Middle frontal gyrus (tissue), 1 donor: Measurements from ENCODE around the gene DHPS.
"Not testable (repeated sequence)": the region's sequence is repeated elsewhere in the genome, so short reads cannot be mapped to it uniquely, and the experiment has no call there.

Source experiments
- DNase-seq: peaks from one replicate; pipeline ENCODE4 v3.0.0-alpha.2; 2015; ENCODE audit warnings: low spot score; ENCODE audit errors: extremely low spot score

Gene DHPS

DNA sequence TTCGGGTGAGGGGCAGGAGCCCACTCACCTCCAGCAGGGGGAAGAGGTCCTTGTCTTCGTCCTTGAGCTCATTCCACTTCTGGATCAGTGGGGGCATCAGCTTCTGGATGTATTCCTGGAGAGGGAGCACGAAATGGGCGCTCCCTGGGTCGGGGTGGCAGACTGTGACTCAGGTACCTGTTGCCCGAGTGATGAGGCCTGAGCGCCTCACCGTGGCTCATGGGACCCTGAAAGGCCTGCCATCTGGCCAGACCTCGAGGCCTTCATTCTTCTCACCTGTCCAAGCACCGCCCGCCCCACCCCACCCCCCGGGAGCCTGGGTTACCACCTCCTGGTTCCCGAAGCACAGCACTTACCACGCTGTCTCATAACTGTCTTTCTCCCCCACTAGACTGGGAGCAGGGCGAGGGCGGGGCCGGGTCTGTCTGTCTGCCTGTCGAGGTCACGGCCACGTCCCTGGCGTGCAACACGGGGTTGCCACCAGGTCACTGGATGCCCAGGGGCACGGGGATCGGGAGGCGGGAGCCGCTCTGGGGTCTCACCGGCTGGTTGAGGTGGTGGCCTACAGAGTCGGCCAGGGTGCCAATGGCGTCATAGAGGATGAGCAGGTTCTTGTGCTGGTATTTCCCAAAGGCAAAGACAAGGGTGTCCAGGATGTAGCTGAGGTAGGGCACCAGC lies 24.1 kb upstream of the DHPS start:
- DNase-seq, result no peak

DNA sequence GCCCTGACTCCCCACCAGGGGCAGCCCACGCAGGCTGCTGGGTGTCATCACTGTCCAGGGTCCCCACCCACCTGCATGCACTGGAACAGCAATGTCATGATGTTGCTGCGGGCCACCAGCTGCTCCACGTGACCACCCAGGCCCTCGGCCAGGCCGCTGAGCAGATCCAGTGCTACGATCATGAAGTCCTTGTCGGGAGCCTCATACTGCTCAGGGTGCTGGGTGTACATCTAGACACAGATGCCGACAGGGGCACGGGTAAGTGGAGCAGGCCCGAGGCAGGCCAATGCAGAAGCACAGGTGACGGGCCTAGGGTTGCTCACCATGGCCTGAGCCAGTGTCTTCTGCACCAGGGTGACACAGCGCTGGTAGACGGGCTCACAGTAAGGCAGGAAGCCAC lies 23.5 kb upstream of the DHPS start:
- no peak for DNase-seq

DNA sequence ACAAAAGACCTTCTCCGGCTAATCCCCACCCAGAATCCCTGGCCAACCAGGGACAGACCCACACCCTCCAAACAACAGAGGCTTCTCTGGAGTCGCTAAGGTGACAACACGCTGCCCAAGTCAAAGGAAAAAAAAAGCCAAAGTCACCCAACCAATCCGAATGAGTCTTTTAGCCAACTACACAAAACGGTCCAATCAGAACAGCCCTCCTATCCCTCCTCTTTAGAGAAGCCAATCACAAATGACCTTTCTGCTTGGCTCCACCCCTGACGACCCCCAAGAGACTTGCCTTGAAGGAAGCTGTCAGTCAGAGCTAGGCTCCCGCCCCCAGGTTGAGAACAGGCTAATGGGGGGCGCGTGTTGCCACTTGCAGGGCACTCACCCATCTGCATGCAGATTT lies 21.4 kb upstream of the DHPS start:
- no peak for DNase-seq

DNA sequence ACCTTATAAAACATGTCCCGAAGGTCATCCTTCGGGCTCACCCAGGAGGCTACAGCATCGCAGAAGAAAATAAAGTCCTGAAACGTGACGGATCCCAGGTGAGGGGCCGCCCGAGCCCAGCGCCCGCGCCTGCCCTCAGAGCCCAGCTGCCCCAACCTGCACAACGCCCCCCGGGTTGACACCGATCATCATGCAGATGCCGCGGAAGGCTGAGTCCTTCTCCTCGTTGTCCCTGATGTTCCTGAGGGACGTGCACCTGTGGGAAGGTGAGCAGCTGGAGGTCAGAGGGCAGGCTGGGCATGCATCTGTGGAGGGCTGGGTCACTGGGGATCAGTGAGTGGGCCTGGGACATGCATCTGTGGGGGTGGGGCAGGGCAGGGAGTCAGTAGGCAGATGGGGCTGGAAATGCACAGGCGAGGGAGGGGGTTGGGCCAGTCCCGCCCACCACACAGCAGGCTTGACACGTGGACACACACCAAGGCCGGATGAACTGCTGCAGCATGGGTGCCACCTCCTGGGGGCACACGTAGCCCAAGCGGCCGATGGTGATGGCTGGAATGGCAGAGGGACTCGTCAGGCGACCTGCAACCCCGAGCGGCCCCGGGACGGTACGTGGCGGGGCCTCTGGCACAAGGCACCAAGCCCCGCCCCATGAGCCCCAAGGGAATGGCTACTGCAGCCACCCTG lies 20.1 kb upstream of the DHPS start:
- DNase-seq, result no peak

DNA sequence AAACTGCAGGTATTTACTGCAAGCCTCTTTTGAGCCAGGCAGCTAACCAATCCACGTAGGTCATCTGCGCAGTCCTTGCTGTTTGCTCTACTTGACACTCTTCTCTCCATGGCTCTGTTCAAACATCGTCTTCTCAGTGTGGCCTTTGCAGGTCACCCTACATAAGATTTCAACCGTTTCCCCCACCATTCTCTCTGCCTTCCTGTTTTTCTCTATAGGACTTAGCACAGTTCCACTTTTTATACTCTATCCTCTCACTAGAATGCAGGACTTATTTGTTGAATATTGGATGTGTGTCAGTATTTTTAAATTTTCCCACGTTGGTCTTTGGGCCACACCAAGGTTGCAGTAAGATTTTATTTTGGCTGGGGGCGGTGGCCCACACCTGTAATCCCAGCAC lies 16.5 kb upstream of the DHPS start:
- DNase-seq, result no peak

DNA sequence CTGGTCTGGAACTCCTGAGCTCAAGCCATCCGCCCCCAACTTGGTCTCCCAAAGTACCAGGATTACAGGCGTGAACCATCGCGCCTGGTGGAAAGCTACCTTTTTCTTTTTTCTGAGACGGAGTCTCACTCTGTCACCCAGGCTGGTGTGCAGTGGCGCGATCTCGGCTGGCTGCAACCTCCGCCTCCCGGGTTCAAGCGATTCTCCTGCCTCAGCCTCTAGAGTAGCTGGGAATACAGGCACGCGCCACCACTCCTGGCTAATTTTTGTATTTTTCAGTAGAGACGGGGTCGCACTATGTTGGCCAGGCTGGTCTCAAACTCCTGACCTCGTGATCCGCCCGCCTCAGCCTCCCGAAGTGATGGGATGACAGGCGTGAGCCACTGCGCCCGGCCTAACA lies 15.7 kb upstream of the DHPS start:
- DNase-seq, result not testable (repeated sequence)

DNA sequence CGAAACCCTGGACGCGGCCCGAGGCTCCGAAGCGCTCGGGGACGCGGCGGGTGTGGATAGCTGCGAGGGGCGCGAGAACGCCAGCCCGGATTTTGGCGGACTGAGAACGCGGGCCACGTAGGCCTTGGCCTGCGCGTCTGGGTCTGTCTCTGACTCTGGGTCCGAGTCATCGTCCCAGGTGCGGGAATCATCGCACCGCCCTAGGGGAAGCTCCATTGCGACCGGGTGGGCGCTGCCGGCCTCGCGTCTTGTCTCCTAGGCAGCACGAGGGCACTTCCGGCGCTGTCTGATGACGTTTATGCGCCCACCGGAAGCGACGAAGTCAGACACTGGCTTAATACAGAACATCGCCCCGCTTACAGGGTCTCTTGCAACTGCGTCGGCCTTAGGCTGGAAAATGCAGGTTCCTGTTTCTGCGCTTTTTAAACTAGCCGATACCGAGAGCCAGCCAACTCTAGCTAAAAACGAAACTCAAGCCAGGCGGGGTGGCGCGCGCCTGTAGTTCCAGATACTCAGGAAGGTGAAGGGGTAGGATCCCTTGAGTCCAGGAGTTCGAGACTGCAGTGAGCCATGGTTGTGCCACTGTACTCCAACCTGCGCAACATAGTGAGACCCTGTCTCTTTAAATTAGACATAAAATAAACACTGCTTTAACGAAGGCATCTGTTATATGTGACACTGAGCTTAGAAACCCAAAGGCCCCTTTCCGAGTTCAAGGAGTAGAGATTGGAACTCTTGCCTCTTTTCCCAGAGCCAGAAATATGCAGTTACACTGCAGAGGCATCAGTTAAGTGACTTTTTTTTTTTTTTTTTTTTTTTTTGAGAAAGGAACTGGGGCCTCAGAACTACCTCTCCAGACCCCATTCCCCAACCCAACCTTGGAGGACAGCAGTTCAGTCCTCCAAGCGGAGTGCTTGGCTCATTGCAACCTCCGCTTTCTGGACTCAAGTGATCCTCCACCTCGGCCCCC lies 15.0 kb upstream of the DHPS start, which contains the start of gene FBXW9:
Gene FBXW9 (minus strand): TSS at position 266 of the 970 bp plus-strand sequence. CDS start 50 bp downstream, at position 216.
- peak; percentile 92 for DNase-seq

DNA sequence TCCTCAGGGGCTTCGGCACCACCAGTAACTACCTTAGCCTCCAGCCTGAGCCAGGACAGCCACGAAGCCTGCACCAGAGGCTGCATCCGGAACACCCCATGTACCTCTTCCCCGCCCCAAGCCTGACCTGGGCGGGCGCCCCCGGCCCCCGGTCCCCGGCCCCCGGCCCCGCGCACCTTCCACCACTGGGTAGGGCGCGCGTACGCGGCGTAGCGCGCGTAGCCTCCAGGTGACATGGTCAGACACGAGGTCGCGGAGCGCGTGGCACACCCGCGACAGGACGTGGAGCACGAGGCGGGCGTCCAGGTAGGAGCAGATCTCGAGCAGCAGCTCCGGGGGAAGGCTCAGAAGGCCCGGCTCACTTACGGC lies 14.3 kb upstream of the DHPS start:
- no peak for DNase-seq

DNA sequence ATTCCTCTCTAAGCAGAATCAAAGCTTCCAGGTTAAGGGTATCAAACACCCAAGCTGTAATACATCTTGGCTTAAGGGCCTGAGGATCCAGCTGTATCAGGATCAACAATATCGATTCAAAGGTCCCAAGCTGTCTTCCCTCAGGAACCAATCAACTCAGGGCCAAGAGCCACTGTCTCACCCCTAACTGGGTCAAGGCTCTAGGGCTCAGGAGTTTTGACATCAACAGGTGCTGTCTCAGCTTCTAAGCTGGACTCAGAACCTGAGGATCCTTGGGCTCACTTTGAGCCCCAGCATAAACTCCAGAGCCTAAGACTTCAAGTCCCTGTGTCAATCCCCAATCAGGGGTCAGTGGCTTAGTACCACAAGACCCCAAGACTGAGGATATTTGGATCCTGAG lies 13.8 kb upstream of the DHPS start:
- DNase-seq, result no peak

DNA sequence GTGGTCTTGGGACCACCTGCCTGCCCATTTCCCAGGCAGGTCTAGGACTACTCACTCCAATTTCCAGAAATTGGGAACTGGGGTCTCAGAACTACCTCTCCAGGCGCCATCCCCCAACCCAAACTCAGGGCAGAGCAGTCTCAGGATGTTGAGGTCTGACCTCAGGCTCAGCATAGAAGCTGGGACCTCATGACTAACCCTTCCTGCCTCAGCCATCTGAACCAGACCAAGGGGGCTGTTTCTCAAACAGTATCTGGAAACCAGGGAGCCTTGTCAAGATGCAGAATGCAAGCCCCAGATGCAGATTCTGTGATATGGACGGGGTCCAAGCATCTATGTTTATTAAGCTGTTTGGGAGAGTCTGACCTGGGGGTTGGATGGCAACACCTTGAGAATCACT lies 13.4 kb upstream of the DHPS start:
- DNase-seq, result no peak

DNA sequence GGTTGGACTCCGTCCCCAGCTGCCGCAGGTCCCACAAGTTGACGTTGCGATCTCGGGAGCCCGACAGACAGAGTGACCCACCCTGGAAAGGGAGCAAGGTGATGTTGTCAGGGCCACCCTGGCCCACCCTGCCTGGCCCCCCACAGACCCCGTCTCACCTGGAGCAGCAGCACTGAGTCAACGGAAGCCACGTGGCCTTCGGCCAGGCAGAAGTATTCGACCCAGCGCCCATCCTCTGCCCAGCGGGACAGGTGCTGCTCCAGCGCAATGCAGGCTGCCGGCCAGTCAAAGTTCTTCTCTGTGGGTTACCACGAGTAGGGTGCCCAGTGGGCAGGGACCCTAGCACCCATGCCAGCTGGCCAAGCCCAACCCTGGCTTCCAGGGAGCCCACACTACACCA lies 13.0 kb upstream of the DHPS start:
- no peak for DNase-seq

DNA sequence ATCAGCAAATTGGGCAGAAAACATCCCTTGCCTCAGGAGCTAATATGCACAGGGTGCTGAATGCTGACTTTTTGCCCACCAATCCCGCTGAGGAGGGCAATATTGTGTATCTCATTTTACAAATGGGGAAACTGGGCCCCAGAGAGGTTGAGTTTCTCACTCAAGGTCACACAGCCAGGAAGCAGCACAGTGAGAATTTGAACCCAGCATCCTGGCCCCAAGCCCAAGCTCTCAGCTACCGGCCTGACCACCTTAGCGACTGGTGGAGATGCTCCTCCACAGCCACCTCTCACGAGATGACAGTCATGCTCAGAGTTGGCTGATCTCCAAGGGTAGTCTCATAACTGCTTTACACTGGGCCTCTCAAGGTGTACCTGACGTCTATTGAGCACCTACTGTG lies 11.3 kb upstream of the DHPS start:
- no peak for DNase-seq

DNA sequence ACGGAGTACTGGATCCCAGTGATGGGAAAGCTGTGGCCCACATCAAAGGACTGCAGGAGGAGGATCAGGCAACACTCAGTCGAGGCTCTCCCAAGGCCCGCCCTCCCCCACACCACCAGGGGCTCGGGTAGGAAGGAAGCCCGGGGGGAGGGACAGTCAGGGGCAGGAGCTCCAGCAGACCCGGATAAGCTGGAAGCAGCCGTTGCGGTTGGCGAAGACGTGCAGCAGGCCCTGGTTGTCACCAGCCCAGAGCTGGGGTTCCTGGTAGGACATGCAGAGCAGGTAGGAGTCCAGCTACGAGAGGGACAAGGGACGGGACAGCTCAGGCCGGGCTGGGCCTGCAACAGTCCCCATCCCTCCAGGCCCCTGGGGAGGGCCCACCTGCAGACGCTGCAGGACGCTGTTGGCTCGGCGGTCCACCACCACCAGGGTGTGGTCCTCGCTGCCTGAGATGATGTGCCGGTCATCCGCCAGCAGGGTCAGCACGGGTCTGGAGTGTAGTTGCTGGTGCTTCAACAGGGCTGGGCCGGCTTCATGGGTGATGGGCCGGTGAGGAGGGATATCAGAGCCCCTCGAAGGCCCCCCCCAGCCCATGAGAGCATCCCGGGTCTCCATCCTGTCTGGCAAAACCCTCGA lies 8.0 kb upstream of the DHPS start:
- no peak for DNase-seq

DNA sequence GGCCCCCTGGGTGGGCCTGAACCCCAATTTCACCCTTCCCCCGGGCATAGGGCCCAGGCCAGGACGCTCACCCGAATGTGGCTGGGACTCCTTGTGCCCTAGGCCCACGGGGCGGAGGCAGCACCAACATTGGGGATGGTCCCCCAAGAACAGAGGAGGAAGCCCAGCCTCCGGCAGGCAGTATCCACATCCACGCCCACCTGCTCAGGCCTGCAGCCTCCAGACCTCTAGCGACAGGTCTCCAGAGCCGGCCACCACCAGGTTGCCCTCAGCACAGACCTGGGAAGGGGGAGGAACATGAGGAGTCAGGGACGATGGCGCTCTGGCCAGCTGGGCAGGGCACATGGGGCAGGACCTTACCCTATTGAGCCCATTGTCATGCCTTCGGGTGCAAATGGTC lies 7.3 kb upstream of the DHPS start:
- no peak for DNase-seq

DNA sequence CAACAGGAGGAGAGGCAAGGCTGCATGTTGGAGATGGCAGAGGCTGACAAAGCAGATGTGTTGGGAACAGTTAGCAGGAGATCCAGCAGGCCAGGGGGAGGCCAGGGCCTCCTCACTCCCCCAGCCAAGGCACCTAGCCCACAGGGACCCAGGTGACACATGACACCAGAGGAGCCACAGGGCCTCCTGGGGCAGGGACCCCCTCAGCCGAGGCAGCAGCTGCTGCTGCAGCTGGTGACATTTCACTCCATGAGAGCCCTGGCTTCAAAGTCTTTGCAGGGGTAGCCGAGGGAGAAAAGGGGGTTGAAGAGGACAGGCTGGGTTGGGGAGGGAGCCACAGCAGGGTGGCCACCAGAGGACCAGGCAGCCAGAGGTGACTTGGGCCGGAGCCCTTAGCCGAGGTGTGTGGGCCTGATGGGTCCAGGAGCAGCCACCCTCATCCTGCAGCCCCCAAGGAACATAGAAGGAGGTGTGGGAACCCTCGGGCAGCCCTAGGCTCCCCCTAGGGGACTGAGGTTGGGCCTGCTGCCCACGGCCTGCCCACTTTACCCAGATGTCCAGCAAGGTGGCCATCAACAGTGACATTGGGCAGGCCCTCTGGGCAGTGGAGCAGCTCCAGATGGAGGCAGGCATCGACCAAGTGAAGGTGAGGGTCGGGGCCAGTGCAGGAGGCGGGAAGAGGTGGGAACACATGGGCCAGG lies 6.0 kb upstream of the DHPS start, which contains the start of gene GNG14:
Gene GNG14 (plus strand): TSS at position 503 of the 701 bp plus-strand sequence. CDS start 51 bp downstream, at position 554.
- no peak for DNase-seq

DNA sequence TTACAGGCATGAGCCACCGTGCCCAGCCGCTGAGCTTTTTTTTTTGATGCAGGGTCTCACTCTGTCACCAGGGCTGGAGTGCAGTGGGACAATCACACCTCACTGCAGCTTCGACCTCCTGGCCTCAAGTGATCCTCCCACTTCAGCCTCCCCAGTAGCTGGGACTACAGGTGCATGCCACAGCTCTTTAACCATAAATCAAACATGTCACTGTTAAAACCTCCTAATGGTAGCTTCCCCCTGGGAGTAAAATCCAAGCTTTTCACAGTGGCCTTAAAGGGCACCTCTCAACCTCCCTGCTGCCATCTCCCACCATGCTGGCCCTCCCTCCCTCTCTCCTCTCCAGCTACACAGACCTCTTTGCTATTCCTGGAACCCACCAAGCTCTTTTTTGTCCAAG lies 4.2 kb upstream of the DHPS start:
- no peak for DNase-seq

DNA sequence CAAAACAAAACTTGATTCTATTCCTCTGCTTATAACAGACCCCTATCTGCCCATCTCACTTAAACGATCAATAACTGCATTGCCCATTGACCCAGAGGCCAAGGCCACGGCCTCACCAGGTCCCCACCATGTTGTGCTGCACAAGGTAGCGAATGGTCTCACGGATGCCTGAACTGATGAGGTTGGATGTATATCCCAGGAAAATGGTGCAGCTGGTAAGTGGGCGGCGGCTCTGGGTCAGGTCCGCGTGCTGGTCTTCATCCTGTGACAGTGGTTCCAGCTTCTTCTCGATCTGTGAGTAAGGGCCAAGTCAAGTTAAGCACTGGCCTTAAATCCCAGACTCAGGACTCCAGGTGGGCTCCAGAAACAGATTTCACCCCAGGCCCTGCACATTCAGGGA lies 1.6 kb downstream of the DHPS start:
- DNase-seq, result no peak

DNA sequence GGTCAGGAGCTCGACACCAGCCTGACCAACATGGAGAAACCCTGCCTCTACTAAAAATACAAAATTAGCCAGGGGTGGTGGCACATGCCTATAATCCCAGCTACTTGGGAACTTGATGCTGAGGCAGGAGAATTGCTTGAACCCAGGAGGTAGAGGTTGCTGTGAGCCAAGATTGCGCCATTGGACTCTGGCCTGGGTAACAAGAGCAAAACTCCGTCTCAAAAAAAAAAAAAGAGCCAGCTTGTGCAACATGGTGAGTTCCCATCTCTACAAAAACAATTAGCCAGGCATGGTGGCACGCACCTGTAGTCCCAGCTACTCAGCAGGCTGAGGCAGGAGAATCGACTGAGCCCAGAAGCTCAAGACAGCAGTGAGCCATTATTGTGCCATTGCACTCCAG lies 3.6 kb downstream of the DHPS start:
- not testable (repeated sequence) for DNase-seq

DNA sequence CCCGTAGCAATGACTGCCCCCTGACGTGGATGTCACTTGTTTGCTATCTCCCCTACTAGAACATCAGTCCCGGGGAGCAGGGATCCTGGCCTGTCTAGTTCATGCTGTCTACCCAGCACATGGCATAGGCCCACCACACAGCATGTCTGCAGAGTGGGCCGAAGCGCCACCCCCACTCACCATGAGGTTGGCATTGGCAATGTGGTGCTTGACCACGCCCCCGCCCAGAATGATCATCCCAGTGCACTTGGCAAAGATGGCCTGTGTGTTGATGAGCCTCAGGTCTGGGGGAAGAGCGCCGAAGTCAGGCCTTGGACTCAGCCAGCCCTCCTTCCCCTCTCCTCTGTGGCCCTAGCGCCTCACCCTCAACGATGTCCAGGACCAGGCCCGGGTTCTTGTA lies 4.8 kb downstream of the DHPS start:
- DNase-seq, result no peak

DNA sequence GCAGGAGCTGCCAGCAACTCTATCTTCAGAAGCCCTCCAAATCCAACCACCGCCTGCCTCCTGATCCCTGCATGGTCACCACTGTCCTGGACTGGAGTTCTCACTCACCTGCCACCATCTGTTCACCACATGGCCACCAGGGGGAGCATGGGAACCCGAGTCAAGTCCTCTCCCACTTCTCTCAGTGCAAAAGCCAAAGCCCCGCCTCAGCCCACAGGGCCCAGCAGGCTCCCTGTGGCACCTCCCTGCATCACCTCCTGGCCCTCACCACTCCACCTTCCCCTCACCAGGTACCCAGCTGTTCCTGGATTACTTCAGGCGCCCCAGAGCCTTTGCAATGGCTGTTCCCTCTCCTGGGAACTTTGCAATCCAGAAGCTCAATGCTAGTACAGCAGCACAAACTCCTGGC lies 5.3 kb downstream of the DHPS start:
- no peak for DNase-seq

DNA sequence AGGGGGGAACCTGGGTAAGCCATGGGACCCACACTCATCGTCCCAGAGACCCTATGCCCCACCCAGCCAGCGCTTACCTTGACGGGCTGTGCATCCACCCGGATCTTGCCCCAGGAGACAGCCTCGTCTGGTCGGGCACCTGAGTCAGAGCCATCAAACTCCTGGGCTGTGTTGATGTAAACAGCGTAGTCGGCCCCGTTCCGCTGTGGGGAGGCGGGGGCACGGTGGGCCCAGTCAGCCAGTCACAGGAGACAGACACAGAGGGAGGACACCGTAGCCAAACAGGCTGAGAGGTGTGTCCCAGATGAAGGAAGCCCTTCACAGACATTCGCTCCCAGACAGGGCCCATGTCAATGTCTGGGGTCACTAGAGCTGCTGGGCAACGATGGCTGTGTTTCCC lies 5.7 kb downstream of the DHPS start:
- DNase-seq, result no peak
